Right lobe of liver (tissue), 4 donors: ENCODE data around the gene PPARGC1A.

Experiments
- POLR2A ChIP-seq: fragments of 450-650 bp; IDR thresholded peaks from one replicate; pipeline ENCODE4 v1.6.1; 2017; ENCODE audit warnings: antibody characterized with exemption, mild to moderate bottlenecking
- TF ChIP-seq, protein P1 (sequence below), 4 donors: fragments of 200-600 bp in 3 of 4; fragments of 450-650 bp in 1 of 4; IDR thresholded peaks; one replicate each; pipeline versions ENCODE4 v1.5.1 to v1.8.0; 2016 to 2022; ENCODE audit warnings: antibody characterized with exemption in 4 of 4, mild to moderate bottlenecking in 2 of 4
- donor health status: DM: no; HTN: no; CAD: no.
- donor health status: DM: no; HTN: no; CAD: no.
- donor health status: DM: no; HTN: yes; CAD: no.

DNA sequence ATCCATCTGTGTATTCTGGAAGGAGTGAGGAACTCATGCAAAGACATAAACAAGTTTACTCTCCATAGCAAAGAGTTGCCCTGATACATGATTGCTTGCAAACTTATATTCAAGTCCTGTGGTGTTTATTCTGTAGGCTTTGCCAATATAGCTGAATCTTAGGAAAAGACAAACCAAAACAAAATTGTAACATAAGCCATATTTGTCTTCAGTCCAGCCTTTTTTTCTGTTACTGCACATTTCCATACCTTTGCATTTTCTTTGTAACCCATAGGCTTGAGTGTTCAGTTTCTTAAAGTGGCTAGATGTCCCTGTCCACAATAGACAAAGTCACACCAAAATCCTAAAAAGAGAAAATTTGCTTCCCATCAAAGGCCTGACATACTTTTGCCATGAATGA is 120.4 kb downstream of the PPARGC1A start:
- TF ChIP-seq, protein P1, sequence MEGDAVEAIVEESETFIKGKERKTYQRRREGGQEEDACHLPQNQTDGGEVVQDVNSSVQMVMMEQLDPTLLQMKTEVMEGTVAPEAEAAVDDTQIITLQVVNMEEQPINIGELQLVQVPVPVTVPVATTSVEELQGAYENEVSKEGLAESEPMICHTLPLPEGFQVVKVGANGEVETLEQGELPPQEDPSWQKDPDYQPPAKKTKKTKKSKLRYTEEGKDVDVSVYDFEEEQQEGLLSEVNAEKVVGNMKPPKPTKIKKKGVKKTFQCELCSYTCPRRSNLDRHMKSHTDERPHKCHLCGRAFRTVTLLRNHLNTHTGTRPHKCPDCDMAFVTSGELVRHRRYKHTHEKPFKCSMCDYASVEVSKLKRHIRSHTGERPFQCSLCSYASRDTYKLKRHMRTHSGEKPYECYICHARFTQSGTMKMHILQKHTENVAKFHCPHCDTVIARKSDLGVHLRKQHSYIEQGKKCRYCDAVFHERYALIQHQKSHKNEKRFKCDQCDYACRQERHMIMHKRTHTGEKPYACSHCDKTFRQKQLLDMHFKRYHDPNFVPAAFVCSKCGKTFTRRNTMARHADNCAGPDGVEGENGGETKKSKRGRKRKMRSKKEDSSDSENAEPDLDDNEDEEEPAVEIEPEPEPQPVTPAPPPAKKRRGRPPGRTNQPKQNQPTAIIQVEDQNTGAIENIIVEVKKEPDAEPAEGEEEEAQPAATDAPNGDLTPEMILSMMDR (IDR thresholded peaks at IDR 0.05): no peak
- no peak for TF ChIP-seq POLR2A
